GM18526 (cell line): ENCODE measurements around the gene PACSIN3.

Experiments
- POLR2A ChIP-seq: IDR thresholded peaks from 3 replicates; pipeline ENCODE4 v1.6.1; 2011; ENCODE audit not compliant: insufficient read length; ENCODE audit errors: extremely low read depth

PACSIN3 gene

GRCh38 chr11:47149782-47150181, 36.5 kb downstream of the PACSIN3 start:
- no peak for TF ChIP-seq POLR2A

DNA sequence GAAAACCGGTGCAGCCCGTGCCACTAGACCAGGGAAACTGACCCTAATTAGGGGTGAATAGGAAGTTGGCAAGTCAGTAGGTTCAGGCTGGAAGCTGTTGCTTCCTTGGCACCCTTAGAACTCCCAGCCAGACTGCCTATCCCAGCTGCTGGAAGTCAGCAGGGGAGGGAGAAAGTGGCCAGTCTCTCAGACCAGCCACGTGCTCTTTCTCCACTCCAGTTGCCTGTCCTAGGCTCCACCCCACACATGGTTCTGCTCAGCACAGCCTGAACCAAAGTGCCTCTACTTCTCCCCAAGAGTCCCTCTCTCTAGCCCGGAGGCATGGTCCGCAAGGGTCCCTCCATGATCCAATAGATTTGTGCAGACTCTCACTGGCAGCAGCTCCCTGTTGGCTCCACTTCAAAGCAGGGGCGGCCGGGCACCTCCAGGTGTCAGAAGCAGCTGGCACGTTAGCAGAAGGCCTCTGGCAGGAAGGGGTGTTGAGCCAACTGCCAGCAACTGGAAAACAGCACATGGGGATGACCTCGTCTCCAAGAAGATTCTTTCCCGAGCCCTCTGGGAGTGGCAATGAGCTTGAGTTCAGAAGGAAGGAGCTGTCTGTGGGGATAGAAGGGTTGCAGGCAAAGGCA, 37.2 kb downstream of the PACSIN3 start:
- no peak for TF ChIP-seq POLR2A

- TF ChIP-seq POLR2A, result no peak
Measured at GRCh38 chr11:47148270-47148669, 38.0 kb downstream of the PACSIN3 start.

- no peak for TF ChIP-seq POLR2A
Measured at GRCh38 chr11:47147681-47148080, 38.6 kb downstream of the PACSIN3 start.

- TF ChIP-seq POLR2A, result no peak
Measured at GRCh38 chr11:47147250-47147649, 39.0 kb downstream of the PACSIN3 start.

- TF ChIP-seq POLR2A, result no peak
Measured at GRCh38 chr11:47144541-47144940, 41.7 kb downstream of the PACSIN3 start.

DNA sequence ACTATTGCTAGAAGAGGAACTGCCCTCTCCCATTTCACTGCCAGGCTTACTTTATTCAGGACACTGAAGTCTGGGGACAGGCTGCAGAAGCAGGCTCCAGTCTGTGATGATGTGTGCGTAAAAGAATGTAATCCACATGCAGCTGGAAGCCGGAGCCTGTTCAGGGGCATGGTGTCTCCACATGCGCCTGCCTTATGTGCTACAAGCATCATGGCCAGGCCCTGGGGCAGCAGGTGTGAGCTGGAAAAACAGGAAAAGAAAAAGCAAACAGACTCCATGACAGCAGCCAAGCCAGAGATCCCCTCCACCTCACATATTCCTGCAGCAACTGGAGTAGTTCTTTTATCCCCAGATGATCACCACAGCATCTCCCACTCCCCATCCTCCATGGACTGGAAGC, 42.9 kb downstream of the PACSIN3 start:
- TF ChIP-seq POLR2A, result no peak

DNA sequence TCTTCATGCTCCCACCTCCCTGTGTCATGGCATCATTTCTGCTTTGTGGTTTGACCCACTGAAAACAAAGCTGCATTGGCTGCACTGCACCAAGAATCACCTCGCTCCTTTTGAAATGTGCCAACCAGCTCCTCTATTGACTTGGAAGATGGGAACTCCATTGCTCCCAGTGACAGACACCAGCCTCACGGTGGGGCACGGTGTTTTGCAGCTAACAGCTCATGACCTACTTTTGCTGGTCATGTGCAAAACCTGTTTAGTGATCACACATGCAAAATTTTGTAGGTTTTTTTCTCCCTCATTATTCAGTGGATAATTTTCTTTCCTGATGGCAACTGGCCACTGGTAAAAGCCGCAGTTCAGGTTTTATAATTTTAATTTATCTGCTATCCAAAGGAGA, 46.4 kb downstream of the PACSIN3 start:
- no peak for TF ChIP-seq POLR2A

- no peak for TF ChIP-seq POLR2A
Measured at GRCh38 chr11:47137476-47137875, 48.8 kb downstream of the PACSIN3 start.

- TF ChIP-seq POLR2A, result no peak
Measured at GRCh38 chr11:47136921-47137320, 49.3 kb downstream of the PACSIN3 start.

DNA sequence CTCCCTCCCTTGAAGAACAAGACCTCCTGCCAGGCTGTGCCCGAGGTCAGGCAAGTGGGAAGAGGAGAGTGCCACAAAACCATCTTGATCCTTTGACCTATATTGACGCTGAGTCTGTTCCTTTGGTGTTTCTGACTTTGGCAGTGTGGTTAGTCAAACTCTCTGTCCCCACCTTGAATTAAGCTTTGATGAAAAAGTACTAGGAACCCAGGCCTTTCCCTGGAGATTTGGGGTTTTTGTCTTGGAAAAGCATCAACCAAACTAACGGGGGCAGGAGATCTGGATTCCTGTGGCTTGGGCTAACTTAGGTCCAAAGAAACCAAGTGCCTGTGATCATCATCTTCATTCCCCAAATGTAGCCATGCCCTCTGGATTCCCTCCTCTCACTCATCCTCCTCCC, 49.9 kb downstream of the PACSIN3 start:
- no peak for TF ChIP-seq POLR2A

GRCh38 chr11:47132981-47133380, 53.3 kb downstream of the PACSIN3 start:
- no peak for TF ChIP-seq POLR2A

- TF ChIP-seq POLR2A, result no peak
Measured at GRCh38 chr11:47132490-47132889, 53.7 kb downstream of the PACSIN3 start.

DNA sequence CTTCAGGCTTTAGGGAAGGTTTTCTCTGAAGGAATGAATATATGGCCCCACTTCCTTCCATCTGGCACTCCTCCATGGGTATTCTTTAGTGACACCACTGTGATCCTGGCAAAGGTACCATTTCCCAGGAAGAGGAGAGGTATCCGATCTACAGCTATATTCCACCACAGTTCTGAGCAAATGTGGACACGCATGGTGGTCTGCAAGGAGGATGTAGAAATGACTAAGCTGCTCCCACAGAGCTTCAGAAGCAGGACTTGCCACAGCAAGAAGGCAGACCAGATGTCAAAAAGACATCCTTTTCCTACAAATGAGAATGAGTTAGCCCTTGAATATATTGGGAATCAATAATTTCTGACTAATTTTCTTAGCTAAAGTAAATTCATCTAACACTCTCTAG, 55.1 kb downstream of the PACSIN3 start:
- TF ChIP-seq POLR2A, result no peak

GRCh38 chr11:47130543-47130942, 55.7 kb downstream of the PACSIN3 start:
- TF ChIP-seq POLR2A, result no peak
